ENCODE results near the gene TSEN15.

- no peak for TF ChIP-seq CTCF (IDR thresholded peaks at IDR 0.05)
- no peak for TF ChIP-seq POLR2A (IDR thresholded peaks at IDR 0.05)
These were observed 32.9 kb upstream of the TSEN15 start for GRCh38 chr1:184018622-184019021.
